Fibroblast of lung (primary cell): ENCODE data around the gene NPIPA5.
"Not testable (repeated sequence)": the region's sequence is repeated elsewhere in the genome, so short reads cannot be mapped to it uniquely, and the experiment has no call there.

Experiments
- EZH2 ChIP-seq: IDR thresholded peaks from 2 replicates; pipeline ENCODE4 v1.5.1; 2012; ENCODE audit warnings: low read length, control low read depth, mild to moderate bottlenecking; ENCODE audit errors: missing control alignments
- TF ChIP-seq, protein P1 (sequence below), 2 donors: IDR thresholded peaks in 1 of 2; conservative IDR thresholded peaks in 1 of 2; 1 replicate in 1 of 2; 2 replicates in 1 of 2; pipeline ENCODE4 v1.5.1; 2011 to 2012; ENCODE audit warnings: low read length in 2 of 2, control low read depth in 1 of 2, inconsistent platforms in 1 of 2, low read depth in 1 of 2, mild to moderate bottlenecking in 1 of 2

- TF ChIP-seq, protein P1, sequence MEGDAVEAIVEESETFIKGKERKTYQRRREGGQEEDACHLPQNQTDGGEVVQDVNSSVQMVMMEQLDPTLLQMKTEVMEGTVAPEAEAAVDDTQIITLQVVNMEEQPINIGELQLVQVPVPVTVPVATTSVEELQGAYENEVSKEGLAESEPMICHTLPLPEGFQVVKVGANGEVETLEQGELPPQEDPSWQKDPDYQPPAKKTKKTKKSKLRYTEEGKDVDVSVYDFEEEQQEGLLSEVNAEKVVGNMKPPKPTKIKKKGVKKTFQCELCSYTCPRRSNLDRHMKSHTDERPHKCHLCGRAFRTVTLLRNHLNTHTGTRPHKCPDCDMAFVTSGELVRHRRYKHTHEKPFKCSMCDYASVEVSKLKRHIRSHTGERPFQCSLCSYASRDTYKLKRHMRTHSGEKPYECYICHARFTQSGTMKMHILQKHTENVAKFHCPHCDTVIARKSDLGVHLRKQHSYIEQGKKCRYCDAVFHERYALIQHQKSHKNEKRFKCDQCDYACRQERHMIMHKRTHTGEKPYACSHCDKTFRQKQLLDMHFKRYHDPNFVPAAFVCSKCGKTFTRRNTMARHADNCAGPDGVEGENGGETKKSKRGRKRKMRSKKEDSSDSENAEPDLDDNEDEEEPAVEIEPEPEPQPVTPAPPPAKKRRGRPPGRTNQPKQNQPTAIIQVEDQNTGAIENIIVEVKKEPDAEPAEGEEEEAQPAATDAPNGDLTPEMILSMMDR (conservative IDR thresholded peaks at IDR 0.05 in 1 of 2, IDR thresholded peaks at IDR 0.05 in 1 of 2; ENCODE audit: low read depth in 1 of 2, low read length in 2 of 2) = not testable (repeated sequence)
- not testable (repeated sequence) for TF ChIP-seq EZH2
Measured at GRCh38 chr16:15330978-15331377, 47.1 kb downstream of the NPIPA5 start.
